Measurements from ENCODE around the gene BNC2. TPM values are rescaled to one million over a fixed set of nuclear protein-coding genes. Genes with fewer than 3 reads are reported as not detected.
A peak's percentile ranks its signal among the peaks of the same experiment; 100 is the strongest.

Gene BNC2
- total RNA-seq, 1 donor from 2014 or later = 2.9 TPM

DNA sequence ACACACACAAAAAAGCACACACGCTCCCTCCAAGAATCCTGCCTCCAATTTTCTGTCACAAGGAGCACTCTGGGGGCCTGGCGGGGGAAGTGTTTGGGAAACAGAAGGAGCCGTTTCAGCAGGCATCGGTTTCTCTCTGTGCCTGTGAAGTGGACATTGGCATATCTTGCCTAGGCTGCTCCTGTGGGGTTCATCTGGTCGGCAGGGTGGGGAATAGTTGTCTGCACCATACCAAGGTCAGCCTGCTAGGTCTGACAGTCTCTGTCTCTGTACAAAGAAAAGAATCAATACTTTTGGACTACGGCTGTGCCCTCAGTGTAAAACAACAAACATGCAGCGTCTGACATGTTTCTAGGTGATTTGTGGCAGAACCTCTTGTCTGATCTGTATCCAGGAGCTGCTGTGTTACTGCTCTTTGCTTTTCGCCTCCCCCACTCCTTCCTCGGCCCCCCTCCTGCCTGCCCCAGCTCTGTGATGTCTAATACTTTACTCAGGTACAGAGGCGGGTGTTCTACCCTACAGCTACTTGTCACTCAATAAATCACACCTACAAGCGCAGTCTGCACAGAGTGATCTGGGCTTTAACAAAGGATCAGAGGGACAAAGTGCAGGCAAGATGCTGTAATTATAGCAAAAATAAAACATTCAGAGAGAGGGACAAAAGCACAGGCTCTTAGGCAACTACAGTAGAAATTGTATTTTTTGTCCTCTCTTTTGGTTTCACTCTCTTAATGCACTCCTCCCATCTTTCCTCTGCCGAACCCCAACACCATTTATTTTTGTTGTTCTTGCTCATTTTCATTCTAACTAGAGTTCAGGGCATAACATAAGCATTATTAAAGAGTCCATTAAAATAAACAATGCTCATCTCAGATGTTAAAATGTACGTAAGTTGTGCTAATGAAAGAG lies 216.7 kb downstream of the BNC2 start:
- TF ChIP-seq, protein P1, sequence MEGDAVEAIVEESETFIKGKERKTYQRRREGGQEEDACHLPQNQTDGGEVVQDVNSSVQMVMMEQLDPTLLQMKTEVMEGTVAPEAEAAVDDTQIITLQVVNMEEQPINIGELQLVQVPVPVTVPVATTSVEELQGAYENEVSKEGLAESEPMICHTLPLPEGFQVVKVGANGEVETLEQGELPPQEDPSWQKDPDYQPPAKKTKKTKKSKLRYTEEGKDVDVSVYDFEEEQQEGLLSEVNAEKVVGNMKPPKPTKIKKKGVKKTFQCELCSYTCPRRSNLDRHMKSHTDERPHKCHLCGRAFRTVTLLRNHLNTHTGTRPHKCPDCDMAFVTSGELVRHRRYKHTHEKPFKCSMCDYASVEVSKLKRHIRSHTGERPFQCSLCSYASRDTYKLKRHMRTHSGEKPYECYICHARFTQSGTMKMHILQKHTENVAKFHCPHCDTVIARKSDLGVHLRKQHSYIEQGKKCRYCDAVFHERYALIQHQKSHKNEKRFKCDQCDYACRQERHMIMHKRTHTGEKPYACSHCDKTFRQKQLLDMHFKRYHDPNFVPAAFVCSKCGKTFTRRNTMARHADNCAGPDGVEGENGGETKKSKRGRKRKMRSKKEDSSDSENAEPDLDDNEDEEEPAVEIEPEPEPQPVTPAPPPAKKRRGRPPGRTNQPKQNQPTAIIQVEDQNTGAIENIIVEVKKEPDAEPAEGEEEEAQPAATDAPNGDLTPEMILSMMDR (conservative IDR thresholded peaks at IDR 0.05; ENCODE audit: low read depth, low read length) = no peak
- no peak for DNase-seq (ENCODE audit: low read depth)
- peak overlapping the region; percentile 40 for H3K4me3 ChIP-seq (ENCODE audit: low read depth, low read length)

DNA sequence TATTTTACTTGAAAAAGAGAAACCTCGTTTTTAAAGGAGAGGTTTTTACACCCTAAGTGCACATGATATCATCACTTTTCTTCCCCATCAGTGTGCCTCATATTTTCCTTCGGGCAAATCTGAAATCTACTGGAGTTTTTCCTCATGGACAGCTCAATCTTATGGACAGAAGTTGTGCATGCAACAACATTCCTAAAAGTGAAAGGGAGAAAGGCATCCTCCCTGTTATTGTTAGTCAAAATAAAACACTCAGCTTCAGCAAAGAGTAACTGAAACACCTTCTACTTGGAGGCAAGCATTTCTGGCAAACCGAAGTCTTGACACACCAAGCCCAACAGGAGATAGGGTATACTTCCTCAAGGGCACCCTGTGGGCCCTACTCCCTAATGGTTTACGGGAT lies 217.9 kb downstream of the BNC2 start:
- TF ChIP-seq, protein P1 (conservative IDR thresholded peaks at IDR 0.05; ENCODE audit: low read depth, low read length) = no peak
- DNase-seq (ENCODE audit: low read depth) = no peak
- no peak overlapping the region for H3K4me3 ChIP-seq (ENCODE audit: low read depth, low read length)

DNA sequence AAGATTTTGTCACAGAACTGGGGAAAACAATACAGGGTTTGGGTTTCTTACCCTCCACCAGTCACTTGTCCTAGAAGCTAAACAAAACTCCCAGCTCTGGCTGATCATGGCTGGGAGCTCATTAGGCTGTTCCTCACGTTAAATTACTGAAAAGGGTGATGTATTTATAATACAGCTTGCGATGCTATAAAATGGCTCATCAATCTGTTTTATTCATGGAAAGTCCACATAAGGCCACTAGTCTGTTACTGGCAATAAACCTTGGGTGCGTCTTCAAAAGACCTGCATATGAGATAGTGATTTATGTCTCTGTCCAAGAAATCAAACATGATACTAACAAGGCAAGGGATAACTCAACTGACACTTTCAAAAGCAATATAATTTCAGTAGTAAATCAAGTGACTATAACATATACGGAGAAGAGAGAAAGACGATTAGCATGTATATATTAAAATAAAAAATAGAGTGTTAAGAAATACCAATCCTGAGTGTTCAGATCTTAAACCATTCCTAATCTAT lies 219.0 kb downstream of the BNC2 start:
- no peak overlapping the region for H3K4me3 ChIP-seq (ENCODE audit: low read depth, low read length)
- TF ChIP-seq, protein P1 (conservative IDR thresholded peaks at IDR 0.05; ENCODE audit: low read depth, low read length) = no peak
- no peak for DNase-seq (ENCODE audit: low read depth)

DNA sequence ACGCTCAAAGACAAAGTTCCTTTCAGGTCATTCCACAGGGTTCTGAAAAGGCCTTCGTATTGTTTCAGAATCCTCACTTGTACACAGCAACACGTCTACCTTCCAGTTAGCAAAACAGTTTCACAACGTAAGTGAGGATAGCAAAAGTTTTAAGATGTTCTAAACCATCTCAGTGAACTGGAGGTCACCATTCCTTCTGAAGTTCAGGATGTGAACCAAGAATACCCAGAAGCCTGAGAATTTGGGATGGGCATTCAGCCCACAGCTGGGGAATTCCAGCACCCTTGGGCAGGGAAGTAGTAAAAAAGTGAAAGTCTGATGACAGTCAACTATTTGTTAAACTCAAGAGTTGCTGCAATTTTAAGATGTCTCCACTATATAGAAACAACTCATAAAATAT lies 224.5 kb downstream of the BNC2 start:
- no peak overlapping the region for H3K4me3 ChIP-seq (ENCODE audit: low read depth, low read length)
- DNase-seq (ENCODE audit: low read depth) = no peak

DNA sequence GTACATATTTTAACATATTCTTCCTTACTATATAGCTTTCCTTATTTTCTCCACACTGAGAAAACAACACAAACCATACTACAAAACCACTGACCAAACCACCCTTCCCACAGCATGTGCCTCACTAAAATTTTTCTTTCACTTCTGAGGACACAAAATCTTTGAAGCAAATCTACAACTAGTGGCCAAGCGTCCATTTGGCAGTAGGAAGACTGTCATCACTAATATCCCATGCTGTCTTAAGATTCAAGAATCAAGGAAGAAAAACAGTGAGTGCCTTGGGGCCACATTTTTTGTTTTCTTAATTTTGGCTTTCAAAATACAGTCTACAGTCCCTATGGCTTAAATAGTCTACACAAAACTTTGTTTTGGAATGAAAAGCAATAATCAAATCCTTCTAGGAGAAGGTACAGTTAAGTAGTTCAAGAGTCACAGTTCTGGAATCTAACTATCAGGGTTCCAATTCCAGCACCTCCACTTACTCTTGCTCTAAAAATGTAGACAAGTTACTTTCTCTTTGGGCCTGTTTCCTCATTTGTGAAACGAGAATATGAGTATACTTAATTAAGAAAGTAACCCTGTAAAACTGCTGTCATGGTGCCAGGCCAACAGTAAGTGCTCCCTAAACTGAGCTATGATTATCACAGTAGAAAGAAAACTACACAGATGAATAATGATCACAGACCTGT lies 227.9 kb downstream of the BNC2 start:
- no peak for DNase-seq (ENCODE audit: low read depth)
- H3K4me3 ChIP-seq (ENCODE audit: low read depth, low read length) = no peak overlapping the region
- TF ChIP-seq, protein P1 (conservative IDR thresholded peaks at IDR 0.05; ENCODE audit: low read depth, low read length) = no peak

More for the DNA sequence above, 224.5 kb downstream of the BNC2 start:
- TF ChIP-seq, protein P1 (conservative IDR thresholded peaks at IDR 0.05; ENCODE audit: low read depth, low read length) = no peak

DNA sequence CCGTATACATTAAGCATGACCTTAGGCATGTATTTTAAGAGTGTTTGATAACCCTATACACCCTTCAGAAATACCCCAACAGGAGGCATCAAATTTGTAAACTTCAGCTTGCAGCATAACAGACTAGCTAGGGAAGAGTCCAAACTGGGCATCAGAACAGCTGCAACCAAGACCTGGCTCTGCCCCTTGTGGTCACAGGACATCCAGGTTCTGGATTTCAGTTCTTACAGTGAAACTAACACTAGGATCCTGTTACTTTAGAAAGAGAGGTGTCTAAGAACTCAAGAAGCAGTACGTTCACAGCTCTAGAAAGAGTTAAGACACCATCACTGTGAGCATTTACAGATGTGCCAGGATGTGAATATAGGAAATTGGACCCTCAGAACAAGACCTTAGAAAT lies 229.8 kb downstream of the BNC2 start:
- no peak overlapping the region for H3K4me3 ChIP-seq (ENCODE audit: low read depth, low read length)
- DNase-seq (ENCODE audit: low read depth) = no peak
- TF ChIP-seq, protein P1 (conservative IDR thresholded peaks at IDR 0.05; ENCODE audit: low read depth, low read length) = peak; percentile 63

Measured in epithelial cell of proximal tubule (primary cell).